ENCODE measurements around the gene ST8SIA1.

The ST8SIA1 gene

DNA sequence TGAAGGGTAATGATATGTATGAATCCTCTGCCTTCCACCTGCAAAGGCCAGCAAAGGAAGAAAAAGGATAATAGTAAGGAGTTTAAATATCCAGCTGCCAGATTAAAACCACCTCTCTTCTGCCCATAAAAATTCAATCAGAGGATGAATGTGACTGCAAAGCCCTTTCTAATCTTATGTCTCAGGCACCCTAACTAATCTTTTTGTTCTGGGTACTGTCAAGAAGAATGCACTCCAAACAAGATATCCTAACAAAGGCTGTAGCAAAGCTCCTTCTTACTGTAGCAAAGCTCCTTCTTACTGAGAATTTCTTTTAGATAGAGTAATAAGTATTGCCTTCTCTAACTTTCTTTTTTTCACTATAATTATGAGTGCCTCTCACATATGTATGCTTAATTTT is 91.8 kb downstream of the ST8SIA1 start:
- no peak for DNase-seq (ENCODE audit: low read depth)

DNA sequence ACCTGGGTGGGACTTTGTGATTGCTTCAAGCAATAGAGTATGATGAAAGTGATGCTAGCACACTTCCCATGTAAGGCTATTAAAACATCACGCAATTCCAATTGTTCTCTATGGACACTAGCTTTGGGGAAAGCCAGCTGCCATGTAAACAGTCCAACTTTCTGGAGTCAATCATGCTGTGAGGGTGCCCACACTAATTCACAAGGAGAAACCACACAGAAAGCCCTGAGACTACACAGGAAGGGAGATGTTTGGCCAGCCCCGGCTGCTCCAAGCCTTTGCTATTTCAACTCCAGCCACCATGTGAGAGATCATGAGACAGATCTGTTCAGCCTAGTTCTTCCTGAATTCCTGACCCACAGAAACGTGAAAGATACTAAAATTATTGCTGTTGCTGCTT is 96.3 kb downstream of the ST8SIA1 start:
- no peak for DNase-seq (ENCODE audit: low read depth)

DNA sequence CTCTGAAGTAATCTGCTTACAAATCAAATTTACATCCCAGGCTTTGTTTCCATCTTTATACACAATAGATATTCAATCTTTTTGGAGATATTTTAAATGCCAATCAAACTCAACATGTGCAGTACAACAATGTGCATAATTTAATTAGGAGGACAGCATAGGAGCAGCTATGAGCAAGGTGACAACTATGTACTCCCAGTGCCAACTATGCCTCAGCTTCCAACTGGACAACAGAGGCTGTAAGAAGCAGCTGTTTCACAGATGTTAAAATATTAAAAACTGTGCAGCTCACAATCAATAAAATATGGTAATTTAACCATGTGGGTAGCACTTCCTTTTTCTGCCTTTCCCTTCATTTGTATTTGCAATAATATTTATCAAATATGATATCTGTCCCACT is 99.9 kb downstream of the ST8SIA1 start:
- no peak for DNase-seq (ENCODE audit: low read depth)

DNA sequence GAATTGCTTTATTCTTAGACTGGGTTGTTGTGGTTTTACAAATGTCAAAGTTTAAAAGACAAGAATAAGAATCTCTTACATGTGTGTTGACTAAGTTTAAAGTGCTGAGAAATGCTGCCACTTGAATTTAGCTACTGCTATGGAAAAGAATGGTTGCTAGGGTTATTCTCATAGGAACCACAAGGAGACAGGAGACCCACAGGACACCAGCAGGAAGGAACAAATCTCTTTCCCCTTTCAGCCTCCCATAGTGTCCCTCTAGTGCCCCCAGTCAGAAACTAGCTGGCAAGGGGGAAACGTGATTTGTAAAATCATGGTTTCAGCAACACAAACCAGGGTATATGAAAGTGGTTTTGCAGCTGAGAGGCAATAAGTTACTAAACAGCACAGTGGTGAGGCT is 102.7 kb downstream of the ST8SIA1 start:
- no peak for DNase-seq (ENCODE audit: low read depth)

DNA sequence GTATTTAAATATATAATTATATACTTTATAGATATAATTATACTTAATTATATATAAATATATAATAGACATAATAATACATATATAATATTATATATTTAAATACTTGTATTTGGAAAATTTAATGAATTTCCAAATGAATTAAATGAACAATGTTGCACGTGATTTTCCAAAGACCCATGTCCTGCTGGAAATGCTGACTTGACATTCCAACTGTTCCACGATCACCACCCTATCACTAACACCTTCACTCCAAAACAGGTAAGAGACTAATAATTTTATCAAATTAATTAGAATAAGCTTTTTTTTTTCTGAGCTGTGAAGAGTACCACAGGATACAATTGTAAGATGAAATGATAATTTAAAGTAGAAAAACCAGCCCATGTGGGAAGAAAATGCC is 103.4 kb downstream of the ST8SIA1 start:
- no peak for DNase-seq (ENCODE audit: low read depth)

DNA sequence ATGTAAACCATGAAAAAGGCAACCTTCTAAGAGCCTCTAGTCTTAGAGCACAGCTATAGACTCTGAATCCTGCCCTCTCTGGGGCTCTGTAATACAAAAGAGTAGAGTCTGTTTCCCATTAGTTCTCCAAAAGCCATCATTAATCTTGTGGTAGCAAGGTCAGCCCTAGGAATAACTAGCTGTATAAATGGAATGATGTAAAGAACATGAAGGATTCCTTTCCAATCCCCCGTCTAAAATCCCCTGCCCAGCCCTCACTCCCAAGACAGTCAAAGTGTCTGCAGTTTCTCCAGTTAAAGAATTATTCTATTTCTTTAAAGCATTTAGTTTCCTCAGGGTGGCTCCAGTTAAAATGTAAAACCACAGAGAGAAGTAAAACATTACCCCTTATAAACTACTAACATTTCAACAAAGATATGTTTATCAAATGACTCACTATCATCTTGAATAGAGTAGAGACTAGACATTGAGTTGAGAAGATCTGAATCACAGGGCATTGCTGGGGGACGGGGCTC is 104.2 kb downstream of the ST8SIA1 start:
- DNase-seq (ENCODE audit: low read depth): no peak

DNA sequence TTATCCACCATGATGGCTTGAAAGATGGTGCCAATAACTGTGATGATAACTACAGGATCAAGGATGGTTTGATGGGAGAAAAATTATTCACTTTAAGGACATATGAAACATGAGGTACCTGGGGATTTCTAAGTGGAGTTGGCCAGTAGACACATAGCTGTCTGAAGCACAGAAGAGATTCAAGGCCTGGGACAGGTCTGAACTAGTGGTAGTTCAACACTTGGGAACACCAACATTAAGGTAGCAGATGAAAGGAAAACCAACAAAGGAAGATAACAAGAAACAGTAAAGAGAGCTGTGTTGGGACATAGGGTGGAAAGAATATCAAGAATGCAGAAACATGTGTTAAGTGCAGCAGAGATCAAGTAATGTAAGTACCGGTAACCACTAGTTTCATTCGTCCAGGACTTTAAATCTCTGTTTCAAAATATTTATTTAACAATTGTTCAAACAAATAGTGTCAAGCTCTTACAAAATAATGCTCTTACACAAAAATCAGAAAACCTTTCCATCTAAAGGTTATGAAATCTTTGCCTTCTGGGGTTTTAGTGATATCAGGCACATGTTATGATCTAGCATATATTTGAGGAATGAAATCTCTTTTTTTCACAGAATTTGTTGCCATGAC is 104.7 kb downstream of the ST8SIA1 start:
- DNase-seq (ENCODE audit: low read depth): no peak

DNA sequence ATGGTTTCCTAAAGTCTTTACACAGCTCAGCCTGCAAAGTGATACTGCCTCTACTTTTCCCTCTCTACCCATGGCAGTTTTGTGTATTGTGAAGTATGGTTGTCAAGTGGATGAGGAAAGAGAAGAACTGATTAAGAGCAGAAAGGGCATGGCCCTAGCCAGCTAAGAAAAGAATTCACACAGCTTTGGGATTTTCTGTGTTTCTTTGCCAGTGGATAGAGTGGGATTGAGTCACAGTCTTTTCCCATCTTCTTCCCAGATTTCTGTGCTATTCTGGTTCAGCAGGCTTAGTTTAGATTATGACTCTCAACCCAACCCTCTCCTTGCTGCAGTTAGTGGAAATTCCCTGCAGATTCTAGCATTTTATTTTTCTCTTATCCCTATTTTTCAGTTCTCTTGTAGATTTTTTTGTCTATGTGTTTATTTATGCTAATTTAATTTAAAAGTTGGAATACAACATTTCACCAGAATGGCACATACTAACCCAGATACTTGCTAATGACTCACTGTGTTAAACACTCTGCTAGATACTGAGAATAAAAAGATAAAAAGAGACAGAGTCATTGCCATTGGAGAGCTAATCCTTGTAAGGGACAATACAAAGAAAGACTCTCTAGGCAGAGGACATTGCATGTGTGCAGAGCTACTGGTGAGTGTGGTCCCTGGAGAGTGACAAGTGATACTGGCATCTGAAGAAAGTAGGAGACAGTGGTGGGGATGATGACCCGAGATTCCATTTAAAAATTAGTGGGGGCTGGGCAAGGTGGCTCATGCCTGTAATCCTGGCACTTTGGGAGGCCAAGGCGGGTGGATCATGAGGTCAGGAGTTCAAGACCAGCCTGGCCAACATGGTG is 106.3 kb downstream of the ST8SIA1 start:
- no peak for DNase-seq (ENCODE audit: low read depth)

DNA sequence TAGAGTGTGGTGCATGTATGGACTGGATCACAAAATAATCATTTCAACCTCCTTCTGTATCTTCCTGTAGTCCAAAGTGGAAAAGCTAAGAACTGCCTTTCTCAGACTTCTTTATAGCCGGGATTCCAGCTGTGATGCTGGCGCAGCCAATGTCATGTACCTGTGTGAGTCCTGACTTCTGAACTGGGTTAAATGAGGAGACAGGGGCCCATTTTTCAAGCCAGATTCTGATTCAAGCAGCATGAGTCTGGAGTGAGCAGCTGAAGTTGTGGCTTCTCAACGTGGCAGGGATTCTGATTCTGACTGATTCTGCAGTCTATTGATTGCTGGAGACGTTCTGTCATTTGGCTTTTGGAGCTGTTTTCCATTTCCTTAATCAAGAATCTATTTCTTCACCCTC is 111.2 kb downstream of the ST8SIA1 start:
- no peak for DNase-seq (ENCODE audit: low read depth)

DNA sequence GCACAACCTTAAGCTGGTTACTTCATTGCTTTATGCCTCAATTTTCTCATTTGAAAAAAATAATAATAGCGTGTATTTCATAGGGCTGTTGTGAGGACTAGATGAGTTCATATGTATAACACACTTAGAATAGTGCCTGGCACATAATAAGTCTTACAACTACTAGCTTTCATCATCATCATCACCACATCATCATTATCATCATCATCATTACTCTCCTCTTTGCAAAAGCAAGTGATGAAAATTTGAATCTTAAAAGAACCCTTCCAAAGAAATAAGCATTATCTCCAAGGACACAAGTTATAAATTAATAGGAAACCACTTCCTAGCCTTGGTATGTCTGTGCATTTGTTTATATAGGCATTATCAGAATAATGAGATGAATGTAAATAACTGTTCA is 117.0 kb downstream of the ST8SIA1 start:
- no peak for DNase-seq (ENCODE audit: low read depth)

DNA sequence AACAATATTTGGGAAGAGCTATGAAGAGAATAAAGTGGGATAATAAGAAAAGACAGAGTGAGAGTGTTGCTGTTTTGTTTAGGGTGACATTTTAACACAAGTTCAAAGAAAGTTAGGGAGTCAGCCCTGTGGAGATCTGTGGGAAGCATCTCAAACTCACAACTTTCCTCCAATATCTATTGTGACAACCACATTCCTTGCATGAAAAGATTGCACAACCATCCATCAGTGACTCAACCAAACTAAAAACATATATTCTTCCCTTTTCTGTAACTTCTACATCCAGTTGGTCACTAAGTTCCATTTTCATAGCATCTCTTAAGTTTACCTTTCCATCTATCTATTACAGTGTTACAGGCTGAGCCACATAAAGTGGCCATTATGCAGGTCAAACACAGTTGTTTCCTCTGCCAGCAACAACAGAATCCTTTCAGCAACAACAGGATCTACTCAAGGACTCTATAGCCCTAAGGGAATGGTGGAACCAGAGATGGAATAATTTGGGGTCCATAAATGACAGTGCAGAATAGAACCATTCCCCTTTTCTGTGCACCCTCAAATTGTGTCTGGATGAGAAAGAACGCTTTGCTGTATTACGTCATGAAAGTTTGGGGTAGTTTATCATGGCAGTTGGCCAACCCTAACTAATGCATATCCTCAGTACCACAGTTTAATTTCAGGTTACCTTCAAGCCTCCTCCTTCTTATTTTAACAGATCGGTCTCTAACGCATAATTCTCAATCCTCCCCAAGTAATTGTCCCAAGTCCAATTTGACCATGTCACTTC is 118.8 kb downstream of the ST8SIA1 start:
- no peak for DNase-seq (ENCODE audit: low read depth)

DNA sequence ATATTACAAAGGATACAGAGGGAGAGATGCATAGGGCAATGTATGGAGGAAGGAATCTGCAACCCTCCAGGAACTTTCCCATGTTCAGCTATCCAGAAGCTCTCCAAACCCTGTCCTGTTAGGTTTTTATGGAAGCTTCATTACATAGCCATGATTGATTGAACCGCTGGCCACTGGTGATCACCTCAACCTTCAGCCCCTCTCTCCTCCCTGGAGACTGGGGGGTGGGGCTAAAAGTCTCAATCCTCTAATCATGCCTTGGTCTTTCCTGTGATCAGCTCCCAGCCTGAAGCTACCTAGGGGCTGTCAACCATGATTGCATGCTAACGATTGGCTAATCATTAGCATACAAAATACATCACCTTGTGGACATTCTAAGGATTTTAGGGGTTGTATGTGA is 123.4 kb downstream of the ST8SIA1 start:
- no peak for DNase-seq (ENCODE audit: low read depth)

DNA sequence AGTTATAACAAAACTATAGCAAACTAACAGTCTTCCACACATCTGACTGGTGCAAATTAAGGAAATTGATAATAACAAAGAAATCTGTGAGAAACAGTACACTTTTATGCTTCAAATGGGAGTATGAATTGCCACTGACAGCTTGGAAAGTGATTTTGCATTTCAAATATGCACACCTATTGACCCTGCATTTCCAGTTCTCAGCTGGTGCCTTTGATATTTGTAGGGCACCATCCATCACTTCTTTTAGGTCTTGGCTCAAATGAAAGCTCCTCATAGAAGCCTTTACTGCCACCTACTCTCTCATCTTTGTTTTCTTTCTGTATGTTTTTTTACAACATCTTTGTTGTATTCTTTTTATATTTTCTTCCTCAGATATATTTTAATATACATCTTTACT is 125.1 kb downstream of the ST8SIA1 start:
- no peak for DNase-seq (ENCODE audit: low read depth)

DNA sequence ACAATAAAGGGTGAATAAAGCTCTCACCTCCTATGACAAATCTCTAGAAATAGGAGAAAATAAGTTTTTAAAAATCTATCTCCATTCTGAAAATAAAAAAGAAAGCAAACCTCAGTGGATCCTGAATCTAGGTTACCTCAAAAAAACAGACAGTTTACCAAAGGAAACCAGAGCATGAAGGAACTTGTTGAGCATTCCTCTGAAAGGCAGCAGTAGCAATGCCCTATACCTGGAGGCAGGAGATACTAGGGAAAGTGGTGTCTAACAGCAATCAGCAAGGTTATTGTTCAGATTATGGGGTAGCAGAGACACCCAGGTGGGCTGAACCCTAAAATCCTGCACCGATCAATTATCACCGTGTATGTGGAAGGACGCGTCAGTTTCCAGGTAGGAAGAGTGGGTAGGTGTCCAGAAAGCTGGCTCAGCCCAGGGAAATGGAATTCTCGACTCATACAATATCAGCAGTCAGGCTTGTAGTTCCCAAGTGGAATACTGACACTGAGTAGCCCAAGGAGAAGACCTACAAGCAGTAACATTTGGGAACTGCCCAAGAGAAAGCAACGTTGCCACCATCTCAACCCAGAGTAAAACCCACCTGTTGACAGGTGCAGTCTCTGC is 128.3 kb downstream of the ST8SIA1 start:
- no peak for DNase-seq (ENCODE audit: low read depth)

DNA sequence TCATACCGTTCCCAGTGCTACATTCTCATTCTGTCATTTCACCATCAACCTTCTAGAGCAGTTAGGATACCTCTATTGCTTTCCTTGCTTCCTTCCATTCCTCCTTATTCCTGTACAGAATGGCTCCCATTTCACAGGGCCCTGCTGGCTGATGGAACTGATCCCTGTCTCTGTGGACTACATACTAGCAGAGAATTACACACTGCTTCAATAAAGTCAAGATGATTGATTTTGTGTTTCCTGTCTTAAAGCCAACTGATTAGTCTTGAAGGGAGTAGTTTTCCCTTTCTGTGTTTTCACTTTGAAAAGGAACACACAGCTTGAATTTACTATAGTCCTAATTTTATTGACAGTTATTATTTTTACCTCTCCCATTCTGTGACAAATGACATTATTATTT is 130.1 kb downstream of the ST8SIA1 start:
- DNase-seq (ENCODE audit: low read depth): no peak

DNA sequence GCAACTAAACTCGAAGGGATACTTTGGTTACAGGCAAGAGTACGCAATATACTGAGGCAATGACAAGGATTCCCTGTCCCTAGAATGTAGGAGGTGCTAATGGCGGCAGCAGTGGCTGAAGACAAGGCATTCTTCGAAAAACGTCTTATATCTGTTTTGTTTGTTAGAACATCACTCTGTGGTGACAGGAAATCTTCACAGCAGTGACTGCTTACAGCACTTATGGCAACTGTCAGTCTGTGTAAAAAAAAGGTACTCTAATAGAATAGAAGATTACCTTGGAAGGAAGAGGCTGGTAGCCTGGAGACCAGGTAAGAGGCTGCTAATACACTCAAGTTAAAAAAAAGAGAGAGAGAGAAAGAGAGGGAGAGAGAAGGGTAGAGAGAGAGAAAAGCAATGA is 131.7 kb downstream of the ST8SIA1 start:
- no peak for DNase-seq (ENCODE audit: low read depth)

DNA sequence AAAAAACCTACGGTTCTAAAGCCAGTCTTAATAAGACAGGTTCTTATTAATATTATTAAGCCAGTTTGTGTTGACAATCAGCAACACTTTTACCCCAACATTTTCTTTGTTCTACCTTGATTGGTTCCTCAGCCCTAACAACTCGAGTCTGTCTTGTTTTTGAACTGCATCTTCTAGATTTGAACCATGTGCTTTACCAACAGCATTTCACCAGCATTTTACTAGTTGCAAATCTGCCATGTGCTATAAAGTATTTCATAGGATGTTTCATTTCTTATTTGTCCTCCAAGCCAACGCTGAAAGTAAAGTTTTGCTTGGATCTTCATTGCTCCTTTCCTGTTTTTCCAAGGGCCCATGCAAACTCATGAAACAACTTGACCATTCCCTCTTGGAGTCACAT is 133.4 kb downstream of the ST8SIA1 start:
- DNase-seq (ENCODE audit: low read depth): no peak

DNA sequence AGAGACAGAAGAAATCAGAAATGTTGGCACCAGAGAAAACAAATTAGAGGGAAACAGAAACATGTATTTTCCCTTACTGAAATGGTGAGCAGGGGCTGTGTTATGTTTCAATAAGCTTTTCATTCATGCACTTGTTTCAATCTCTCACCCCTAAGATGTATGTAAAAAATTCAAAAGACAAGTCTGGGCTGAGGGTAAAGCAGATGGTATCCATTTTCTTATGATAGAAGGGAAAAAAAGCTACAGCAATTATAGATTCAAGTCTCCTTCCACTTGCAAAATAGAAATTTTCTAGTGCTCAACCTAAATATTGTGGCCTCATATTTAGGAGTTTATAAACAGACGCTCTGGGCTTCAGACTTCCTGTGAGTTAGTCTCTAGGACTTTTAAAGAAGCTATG is 138.3 kb downstream of the ST8SIA1 start:
- DNase-seq (ENCODE audit: low read depth): no peak

DNA sequence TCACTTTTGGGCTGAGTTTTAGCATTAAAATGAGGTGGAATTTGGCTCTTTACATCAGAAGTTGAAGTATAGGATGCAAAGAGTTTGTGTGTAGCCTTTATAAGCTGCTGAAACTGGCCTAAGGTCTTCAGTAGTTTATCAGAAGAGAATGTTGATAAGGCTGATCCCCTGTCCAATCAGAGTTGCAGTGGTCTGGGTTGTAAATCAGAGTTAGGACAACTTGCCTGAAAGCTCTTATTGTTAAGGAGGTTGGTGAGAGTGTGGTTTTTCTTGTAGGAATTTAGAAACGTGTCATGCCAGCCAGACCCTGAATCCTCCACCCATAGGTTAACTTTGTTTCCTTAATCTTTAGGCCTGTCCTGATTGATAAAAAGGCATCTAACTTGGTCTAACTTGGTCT is 143.5 kb downstream of the ST8SIA1 start:
- DNase-seq (ENCODE audit: low read depth): no peak

DNA sequence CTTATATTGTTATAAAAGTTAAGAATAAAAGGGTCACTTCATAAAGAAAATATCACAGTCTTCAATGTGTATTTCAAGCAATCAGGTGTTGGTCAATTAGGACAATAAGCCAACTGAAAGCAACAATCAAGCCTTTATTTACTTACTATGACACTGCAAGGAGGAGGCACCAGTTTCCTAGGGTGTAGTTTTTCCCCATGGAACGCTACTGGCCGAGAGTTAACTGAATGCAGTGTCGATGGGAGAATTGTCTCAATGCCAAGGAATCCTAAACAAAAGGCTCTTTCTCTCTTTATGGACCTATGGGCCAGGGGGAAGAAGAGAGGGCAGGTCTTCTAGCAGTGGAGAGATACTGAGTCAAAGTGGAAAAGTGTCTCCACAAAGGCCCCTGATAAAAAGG is 146.1 kb downstream of the ST8SIA1 start:
- DNase-seq (ENCODE audit: low read depth): no peak

DNA sequence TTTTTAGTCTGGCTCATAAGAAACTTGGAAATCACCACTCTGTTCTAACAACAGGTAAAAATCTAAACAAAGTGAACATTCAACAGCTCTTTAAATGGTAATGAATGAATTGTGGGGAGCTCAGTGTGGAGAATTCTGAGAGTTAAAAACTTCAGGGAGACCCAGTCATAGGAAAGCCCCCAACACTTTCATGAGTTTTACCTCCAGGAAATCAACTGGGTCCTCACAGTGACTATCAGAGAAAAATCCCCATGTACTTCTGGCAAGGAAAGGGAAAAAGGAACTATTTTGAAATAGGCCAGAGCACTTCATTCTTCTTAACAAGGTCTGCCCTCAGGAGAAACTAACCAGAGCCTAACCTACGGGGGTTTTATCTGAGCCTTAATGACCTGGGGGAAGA is 153.8 kb downstream of the ST8SIA1 start:
- DNase-seq (ENCODE audit: low read depth): no peak

DNA sequence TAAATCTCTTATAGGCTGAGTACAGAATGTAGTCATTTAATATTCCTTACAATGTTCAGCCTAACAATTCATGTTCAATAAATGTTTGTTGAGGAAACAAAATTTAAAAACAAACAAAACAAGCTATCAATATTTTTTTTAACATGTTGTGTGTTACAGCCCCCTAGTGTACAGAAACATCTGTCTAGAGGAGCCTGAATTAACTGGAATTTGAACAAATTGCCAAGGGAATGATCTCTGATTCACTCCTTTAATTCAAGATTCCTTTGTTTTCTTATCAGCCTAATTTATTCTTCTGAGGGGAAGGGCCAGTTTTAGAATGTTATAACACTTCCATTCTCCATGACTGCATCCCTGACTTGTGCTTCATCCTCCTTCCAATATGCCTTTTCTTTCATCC is 161.3 kb downstream of the ST8SIA1 start:
- no peak for DNase-seq (ENCODE audit: low read depth)

All from stimulated activated CD8-positive, alpha-beta memory T cell treated with anti-CD3 and anti-CD28 coated beads, Interleukin-4, amount 100 ng/mL, for 24 hours (primary cell).